GM12873 (cell line): ENCODE measurements around the gene DLL4.

Experiments
- CTCF ChIP-seq: IDR thresholded peaks from 2 replicates; pipeline ENCODE4 v1.5.1; 2012; ENCODE audit warnings: low read depth, mild to moderate bottlenecking, moderate library complexity, low read length, control low read depth; ENCODE audit not compliant: insufficient read depth; ENCODE audit errors: missing control alignments

DLL4 gene

GRCh38 chr15:40956541-40956982, 27.4 kb downstream of the DLL4 start:
- no peak for TF ChIP-seq CTCF

GRCh38 chr15:40957041-40957555, 28.0 kb downstream of the DLL4 start:
- TF ChIP-seq CTCF, result no peak

- no peak for TF ChIP-seq CTCF
These were observed 28.5 kb downstream of the DLL4 start for GRCh38 chr15:40957581-40958051.

- no peak for TF ChIP-seq CTCF
These were observed 29.0 kb downstream of the DLL4 start for GRCh38 chr15:40958146-40958545.

- no peak for TF ChIP-seq CTCF
These were observed 29.6 kb downstream of the DLL4 start for GRCh38 chr15:40958723-40959122.

GRCh38 chr15:40959331-40960141, 30.4 kb downstream of the DLL4 start:
- TF ChIP-seq CTCF, result no peak

- no peak for TF ChIP-seq CTCF
These were observed 31.2 kb downstream of the DLL4 start for GRCh38 chr15:40960151-40960885.
